ENCODE data around the gene SEPTIN1. TPM values are rescaled to one million over a fixed set of nuclear protein-coding genes. Genes with fewer than 3 reads are reported as not detected.
A peak's percentile ranks its signal among the peaks of the same experiment; 100 is the strongest.

Gene SEPTIN1
- total RNA-seq, 4 donors from 2014 or later: 0.65 TPM; not detected in 3

- in situ Hi-C loops (cut with MboI; ENCODE audit: low sequenced_read_pairs in 4 of 4): loop anchor here in 2 of 4 donors (25.0 kb wide), 2 partner anchors 263 to 288 kb away; partner anchors contain the start of genes ALDOA (in 1 of the 2), PPP4C (in 1 of the 2), TBX6 (in 1 of the 2) and YPEL3 (in 1 of the 2)
- TF ChIP-seq POLR2A (IDR thresholded peaks at IDR 0.05) (no peak), CTCF (IDR thresholded peaks at IDR 0.05 in 4 of 5, conservative IDR thresholded peaks at IDR 0.05 in 1 of 5) (no peak)
- H3K27me3 ChIP-seq: no peaks in the 10 kb centered on the region
- no peak for DNase-seq
- H3K9me3 ChIP-seq: no peaks in the 10 kb centered on the region
- intact Hi-C loops (cut with DNase I; ENCODE audit: low total_unique reads): no loop called here
- H3K4me3 ChIP-seq: no peak overlapping the region
- peak overlapping the region in 3 of 4 donors; percentile 92 to 97 (median 93) for H3K27ac ChIP-seq
- peaks cover 31% of the 10 kb centered on the region in 2 donors for H3K4me1 ChIP-seq
- ATAC-seq: no peak
- H3K36me3 ChIP-seq: peaks cover 0 to 16% of the 10 kb centered on the region in 2 donors
These were observed 32.1 kb downstream of the SEPTIN1 start for GRCh38 chr16:30350134-30350871.

DNA sequence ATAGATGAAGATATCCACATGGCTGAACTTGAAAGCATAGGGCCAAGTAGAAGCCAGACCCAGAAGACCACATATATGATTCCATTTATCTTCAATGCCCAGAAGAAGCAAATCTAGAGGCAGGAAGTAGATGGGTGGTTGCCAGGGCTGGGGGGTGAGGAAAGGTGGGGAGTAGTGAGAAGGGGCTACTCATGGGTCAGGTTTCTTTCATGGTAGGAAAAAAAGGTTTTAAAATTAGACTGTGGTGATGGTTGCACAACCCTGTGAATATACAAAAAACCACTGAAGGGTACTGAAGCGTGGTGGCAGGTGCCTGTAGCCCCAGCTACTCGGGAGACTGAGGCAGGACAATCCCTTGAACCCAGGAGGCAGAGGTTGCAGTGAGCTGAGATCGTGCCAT, 32.7 kb downstream of the SEPTIN1 start:
- intact Hi-C loops (cut with DNase I; ENCODE audit: low total_unique reads): no loop called here
- Histone ChIP-seq H3K9me3 (no peaks in the 10 kb centered on the region), H3K36me3 (peaks cover 0 to 16% of the 10 kb centered on the region in 2 donors), H3K4me3 (no peak overlapping the region), H3K27me3 (no peaks in the 10 kb centered on the region), H3K4me1 (peaks cover 31% of the 10 kb centered on the region in 2 donors), H3K27ac (peak overlapping the region in 1 of 4 donors; percentile 44)
- in situ Hi-C loops (cut with MboI; ENCODE audit: low sequenced_read_pairs in 4 of 4): loop anchor here in 2 of 4 donors (25.0 kb wide), 2 partner anchors 262 to 287 kb away; partner anchors contain the start of genes ALDOA (in 1 of the 2), PPP4C (in 1 of the 2), TBX6 (in 1 of the 2) and YPEL3 (in 1 of the 2)
- TF ChIP-seq POLR2A (IDR thresholded peaks at IDR 0.05): no peak
- TF ChIP-seq CTCF (IDR thresholded peaks at IDR 0.05 in 4 of 5, conservative IDR thresholded peaks at IDR 0.05 in 1 of 5): no peak
- DNase-seq: no peak
- ATAC-seq: no peak

DNA sequence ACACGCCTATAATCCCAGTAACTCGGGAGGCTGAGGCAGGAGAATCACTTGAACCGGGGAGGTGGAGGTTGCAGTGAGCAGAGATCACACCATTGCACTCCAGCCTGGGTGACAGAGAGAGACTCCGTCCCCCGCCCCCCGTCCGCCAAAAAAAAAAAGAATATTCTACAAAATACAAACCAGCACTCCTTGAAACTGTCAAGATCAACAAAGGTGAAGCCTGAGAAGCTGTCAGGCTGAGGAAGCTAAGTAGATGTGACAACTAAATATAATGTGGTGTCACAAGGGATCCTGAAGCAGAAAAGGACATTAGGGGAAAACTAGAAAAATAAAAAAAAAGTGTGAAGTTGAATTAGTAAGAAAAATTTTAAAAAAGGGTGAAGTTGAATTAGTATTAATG, 33.4 kb downstream of the SEPTIN1 start:
- Histone ChIP-seq H3K4me1 (peaks cover 23 to 25% of the 10 kb centered on the region in 2 donors), H3K27ac (no peak overlapping the region), H3K9me3 (no peaks in the 10 kb centered on the region), H3K36me3 (peaks cover 0 to 16% of the 10 kb centered on the region in 2 donors), H3K27me3 (no peaks in the 10 kb centered on the region), H3K4me3 (no peak overlapping the region)
- ATAC-seq (no peak), DNase-seq (no peak)
- intact Hi-C loops (cut with DNase I; ENCODE audit: low total_unique reads): no loop called here
- TF ChIP-seq POLR2A (IDR thresholded peaks at IDR 0.05): no peak
- TF ChIP-seq CTCF (IDR thresholded peaks at IDR 0.05 in 4 of 5, conservative IDR thresholded peaks at IDR 0.05 in 1 of 5): no peak
- in situ Hi-C loops (cut with MboI; ENCODE audit: low sequenced_read_pairs in 4 of 4): no loop called here

- ATAC-seq (no peak), DNase-seq (no peak)
- no peak overlapping the region for H3K4me3 ChIP-seq
- no peaks in the 10 kb centered on the region for H3K9me3 ChIP-seq
- no peak for TF ChIP-seq POLR2A (IDR thresholded peaks at IDR 0.05)
- TF ChIP-seq CTCF (IDR thresholded peaks at IDR 0.05 in 4 of 5, conservative IDR thresholded peaks at IDR 0.05 in 1 of 5): no peak
- intact Hi-C loops (cut with DNase I; ENCODE audit: low total_unique reads) (no loop called here), in situ Hi-C loops (cut with MboI; ENCODE audit: low sequenced_read_pairs in 4 of 4) (no loop called here)
- peaks cover 0 to 9% of the 10 kb centered on the region in 2 donors for H3K36me3 ChIP-seq
- H3K27me3 ChIP-seq: no peaks in the 10 kb centered on the region
- H3K27ac ChIP-seq: no peak overlapping the region
- H3K4me1 ChIP-seq: peaks cover 15 to 17% of the 10 kb centered on the region in 2 donors
These were observed 34.2 kb downstream of the SEPTIN1 start for GRCh38 chr16:30348113-30348512.
